ENCODE data around the gene MCCC1.

MCCC1 gene

DNA sequence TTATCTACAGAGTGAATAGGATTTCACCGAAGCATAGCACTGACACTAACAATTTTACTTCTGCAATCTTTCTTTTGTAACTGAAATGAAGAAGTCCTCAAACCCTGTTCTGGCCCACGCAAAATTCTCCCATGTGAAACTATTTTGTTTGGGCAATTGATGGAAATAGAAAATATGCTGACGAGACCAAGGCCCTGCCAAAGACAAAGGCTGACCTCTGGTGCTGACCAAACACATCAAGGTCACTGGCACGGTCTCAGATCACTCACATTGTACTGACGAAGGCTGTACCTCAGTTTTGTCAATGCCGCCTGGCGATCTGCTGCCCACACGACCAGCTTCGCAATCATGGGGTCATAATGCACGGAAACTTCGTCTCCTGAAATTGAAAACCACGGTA lies 60.5 kb downstream of the MCCC1 start:
- peaks cover 22% of the 10 kb centered on the region for H3K4me1 Mint-ChIP-seq
- no peak for ATAC-seq
- H3K36me3 Mint-ChIP-seq = peaks cover 61% of the 10 kb centered on the region

DNA sequence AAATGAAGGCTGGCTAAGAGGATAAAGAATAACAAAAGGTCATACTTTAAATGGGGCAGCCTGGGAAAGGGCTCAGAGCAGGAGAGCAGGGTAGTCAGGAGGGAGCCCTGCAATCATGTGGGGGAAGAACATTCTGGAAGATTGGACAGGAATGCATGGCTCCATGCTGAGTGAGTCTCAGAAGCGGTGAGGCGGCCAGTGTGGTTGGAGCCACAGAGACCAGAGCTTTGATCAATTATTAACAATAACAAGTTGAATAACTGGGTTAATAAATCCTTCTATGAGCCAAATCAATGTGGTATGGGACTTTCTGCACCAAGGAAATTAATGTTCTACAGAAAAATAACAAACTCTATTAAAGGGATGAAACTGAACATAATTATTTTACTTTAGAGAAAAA lies 61.1 kb downstream of the MCCC1 start:
- Mint-ChIP-seq H3K27ac (no peak overlapping the region), H3K36me3 (peaks cover 61% of the 10 kb centered on the region)

More for the DNA sequence above, 60.5 kb downstream of the MCCC1 start:
- H3K27me3 Mint-ChIP-seq = no peaks in the 10 kb centered on the region
- no peaks in the 10 kb centered on the region for H3K9me3 Mint-ChIP-seq
- H3K27ac Mint-ChIP-seq = no peak overlapping the region
- no peak overlapping the region for H3K4me3 Mint-ChIP-seq

DNA sequence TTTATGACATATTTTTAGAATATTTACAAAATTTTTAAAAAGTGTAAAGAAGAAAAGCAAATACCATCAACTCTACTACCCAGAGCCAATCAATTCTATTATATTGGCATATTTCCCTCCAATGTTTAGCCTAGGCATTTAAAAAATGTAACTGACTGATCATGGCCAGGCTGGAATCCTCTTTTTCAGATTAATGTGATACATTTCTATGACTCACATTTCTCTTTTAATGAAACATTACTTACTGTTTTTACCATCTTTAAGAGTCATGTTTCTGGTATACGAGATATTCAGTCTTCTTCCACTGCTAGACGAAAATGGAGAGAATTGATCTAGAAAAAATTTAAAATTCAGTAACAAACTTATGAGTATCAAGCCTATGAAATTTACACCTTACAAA lies 65.5 kb downstream of the MCCC1 start:
- Mint-ChIP-seq H3K27ac (no peak overlapping the region), H3K4me1 (peaks cover 3% of the 10 kb centered on the region), H3K4me3 (no peak overlapping the region), H3K36me3 (peaks cover 75% of the 10 kb centered on the region), H3K9me3 (no peaks in the 10 kb centered on the region), H3K27me3 (no peaks in the 10 kb centered on the region)
- no peak for ATAC-seq

More for the DNA sequence above, 61.1 kb downstream of the MCCC1 start:
- H3K9me3 Mint-ChIP-seq = no peaks in the 10 kb centered on the region
- H3K4me3 Mint-ChIP-seq = no peak overlapping the region
- no peaks in the 10 kb centered on the region for H3K27me3 Mint-ChIP-seq
- no peak for ATAC-seq
- H3K4me1 Mint-ChIP-seq = peaks cover 17% of the 10 kb centered on the region

DNA sequence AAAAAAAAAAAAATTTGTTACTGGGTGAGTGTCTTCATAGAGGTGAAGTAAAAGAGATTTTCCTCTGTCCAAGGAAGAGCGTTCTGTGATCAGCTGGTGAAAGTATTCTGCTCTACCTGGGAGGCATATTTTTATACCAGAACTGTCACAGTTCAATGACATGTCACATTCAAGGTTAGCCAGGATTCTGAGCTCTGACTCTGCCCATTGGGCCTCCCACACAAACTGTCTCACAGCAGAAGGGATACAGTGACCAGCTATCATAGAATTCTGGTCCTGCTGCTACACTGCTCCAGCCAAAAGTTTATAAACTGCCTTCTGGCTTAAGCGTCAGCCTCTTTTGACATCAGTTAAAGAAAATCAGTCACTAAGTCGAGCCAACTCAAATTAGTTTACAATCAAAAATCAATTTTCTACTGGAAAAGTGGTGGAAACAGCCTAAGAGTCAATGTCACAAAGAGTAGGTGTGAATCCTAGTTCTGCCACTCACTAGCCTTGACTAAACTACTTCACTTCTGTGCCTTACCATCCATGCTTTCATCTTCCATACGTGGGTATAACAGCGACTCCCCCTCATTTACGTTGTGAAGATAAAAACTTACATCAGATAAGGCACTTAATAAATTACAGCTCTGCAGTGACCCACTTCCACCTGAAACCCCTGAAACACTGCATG lies 66.3 kb downstream of the MCCC1 start:
- Mint-ChIP-seq H3K36me3 (peaks cover 77% of the 10 kb centered on the region), H3K4me1 (no peaks in the 10 kb centered on the region), H3K9me3 (peaks cover 3% of the 10 kb centered on the region), H3K4me3 (no peak overlapping the region), H3K27me3 (no peaks in the 10 kb centered on the region), H3K27ac (no peak overlapping the region)
- ATAC-seq = no peak

DNA sequence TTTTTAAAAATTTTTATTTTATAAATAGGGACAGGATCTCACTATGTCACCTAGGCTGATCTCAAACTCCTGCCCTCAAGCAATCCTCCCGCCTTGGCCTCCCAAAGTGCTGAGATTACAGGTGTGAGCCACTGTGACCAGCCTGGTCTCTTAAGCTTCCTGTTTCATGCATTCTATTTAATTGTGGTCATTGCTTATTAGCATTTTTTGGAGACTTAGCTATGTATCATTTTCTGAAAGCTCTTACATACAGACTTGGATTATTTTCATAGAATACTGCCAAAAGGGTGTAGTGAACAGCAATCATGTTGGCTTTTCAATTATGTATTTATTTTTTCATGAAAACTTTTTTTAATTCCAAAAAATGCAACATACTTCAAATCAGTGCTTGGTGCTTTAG lies 67.5 kb downstream of the MCCC1 start:
- no peak for ATAC-seq
- Mint-ChIP-seq H3K4me1 (no peaks in the 10 kb centered on the region), H3K9me3 (peaks cover 3% of the 10 kb centered on the region), H3K27ac (no peak overlapping the region), H3K27me3 (no peaks in the 10 kb centered on the region), H3K36me3 (peaks cover 77% of the 10 kb centered on the region), H3K4me3 (no peak overlapping the region)

DNA sequence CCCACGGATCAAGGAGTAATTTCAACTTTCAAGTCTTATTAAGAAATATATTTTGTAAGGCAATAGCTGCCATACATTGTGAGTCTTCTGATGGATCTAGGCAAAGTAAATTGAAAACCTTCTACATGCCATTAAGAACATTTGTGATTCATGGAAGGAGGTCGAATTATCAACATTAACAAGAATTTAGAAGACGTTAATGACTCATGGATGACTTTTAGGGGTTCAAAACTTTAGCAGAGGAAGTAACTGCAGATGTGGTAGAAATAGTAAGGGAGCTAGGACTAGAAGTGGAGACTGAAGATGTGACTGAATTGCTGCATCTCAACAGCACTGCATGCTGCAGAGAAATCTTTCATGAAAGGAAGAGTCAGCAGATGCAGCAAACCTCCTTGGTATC lies 70.9 kb downstream of the MCCC1 start:
- no peaks in the 10 kb centered on the region for H3K4me1 Mint-ChIP-seq

DNA sequence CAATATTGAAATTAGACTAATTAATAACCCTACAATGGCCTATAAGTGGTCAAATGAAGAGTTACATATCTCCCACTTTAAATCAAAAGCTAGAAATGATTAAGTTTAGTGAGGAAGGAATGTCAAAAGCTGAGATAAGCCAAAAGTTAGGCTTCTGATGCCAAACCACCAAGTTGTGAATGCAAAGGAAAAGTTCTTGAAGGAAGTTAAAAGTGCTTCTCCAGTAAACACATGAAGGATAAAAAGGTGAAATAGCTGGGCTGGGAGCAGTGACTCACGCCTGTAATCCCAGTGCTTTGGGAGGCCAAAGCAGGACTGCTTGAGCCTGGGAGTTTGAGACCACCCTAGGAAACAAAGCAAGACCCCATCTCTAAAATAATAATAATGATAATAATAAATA lies 72.0 kb downstream of the MCCC1 start:
- no peak overlapping the region for H3K27ac Mint-ChIP-seq
- peaks cover 68% of the 10 kb centered on the region for H3K36me3 Mint-ChIP-seq
- no peaks in the 10 kb centered on the region for H3K4me1 Mint-ChIP-seq
- no peak overlapping the region for H3K4me3 Mint-ChIP-seq
- H3K9me3 Mint-ChIP-seq = peaks cover 3% of the 10 kb centered on the region
- no peaks in the 10 kb centered on the region for H3K27me3 Mint-ChIP-seq
- no peak for ATAC-seq

More for the DNA sequence above, 70.9 kb downstream of the MCCC1 start:
- H3K27me3 Mint-ChIP-seq = no peaks in the 10 kb centered on the region
- peaks cover 73% of the 10 kb centered on the region for H3K36me3 Mint-ChIP-seq
- H3K27ac Mint-ChIP-seq = no peak overlapping the region
- H3K9me3 Mint-ChIP-seq = peaks cover 3% of the 10 kb centered on the region
- H3K4me3 Mint-ChIP-seq = no peak overlapping the region
- ATAC-seq = no peak

DNA sequence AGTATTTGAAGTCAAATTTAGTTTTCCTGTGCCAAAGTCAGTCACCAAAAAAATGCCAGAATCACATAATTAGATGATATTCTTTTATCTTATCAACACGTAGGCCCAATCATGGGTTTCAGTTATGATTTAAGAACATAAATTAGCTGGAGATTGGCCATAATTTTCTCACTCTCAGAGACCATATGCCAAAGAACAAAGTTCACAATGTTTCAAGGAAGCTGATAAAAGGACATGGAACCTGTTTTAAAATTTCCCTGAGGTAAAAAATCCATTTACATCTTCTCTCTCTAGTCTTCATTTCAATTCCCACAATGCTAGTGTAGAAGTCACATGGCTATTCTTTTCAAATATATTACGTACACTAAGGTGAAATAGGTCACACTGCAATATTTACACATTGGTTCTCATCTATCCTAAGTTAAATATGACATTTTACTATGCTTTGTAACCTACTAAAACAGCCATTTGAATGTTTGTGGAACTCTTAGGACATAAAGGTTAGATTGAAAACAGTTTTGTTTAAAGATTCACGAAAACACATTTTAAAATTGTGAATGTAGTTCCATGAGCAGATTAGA lies 76.3 kb downstream of the MCCC1 start:
- H3K27me3 Mint-ChIP-seq = no peaks in the 10 kb centered on the region
- no peak overlapping the region for H3K27ac Mint-ChIP-seq
- ATAC-seq = no peak
- no peaks in the 10 kb centered on the region for H3K9me3 Mint-ChIP-seq
- no peaks in the 10 kb centered on the region for H3K4me1 Mint-ChIP-seq
- H3K4me3 Mint-ChIP-seq = no peak overlapping the region
- peaks cover 67% of the 10 kb centered on the region for H3K36me3 Mint-ChIP-seq

DNA sequence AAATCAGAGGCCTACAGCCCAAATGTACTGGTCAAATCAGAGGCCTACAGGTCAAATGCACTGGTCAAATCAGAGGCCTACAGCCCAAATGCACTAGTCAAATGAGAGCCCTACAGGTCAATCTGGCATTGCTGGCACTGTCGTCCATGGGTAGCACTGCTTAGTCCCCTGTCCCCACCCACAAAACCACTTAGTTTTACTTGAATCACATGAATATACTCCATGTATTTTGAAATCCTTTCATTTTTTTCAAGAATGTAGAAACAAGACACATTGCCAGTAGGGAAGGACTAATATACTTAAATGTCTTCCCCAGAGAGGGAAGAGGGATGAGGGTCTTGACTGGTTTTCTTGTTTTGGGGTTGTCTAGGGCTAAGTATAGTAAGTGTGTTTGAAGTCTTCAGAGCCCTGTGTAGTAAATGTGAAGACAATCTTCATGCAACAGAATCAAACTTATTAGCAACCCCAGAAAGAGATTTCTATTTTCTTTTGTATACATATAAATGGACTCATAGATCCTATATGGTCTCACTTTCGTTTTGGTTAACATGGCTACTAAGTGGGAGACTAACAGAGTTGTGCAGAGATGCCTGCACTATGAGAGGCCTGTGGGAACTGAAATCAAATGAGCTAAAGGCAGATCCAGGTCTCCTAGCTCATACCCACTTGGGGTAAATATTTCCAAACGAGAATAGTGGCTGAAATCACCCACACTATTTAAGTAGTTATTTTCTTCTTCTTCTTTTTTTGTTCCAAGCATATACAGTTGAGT lies 80.7 kb downstream of the MCCC1 start:
- Mint-ChIP-seq H3K4me3 (no peak overlapping the region), H3K27me3 (no peaks in the 10 kb centered on the region), H3K4me1 (no peaks in the 10 kb centered on the region), H3K27ac (no peak overlapping the region), H3K9me3 (no peaks in the 10 kb centered on the region), H3K36me3 (peaks cover 53% of the 10 kb centered on the region)
- ATAC-seq = no peak

DNA sequence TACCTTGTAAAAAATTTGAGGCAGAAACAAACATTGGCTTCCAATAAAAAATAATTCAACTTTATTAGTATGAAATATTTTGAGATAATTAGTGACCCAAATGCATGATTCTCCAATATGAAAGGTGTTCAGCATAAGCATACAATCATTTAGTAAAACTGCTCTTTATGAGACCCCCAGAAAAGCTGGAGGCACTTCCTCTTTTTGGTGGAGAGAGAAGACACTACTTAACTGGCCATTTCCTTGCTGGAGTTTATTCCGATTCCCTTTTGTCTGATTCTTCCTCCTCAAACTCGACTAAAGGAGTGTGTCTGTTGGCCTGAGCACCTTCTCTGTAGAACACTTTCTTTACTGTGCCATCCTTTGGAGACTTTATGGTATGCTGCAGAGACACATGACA lies 84.1 kb downstream of the MCCC1 start:
- Mint-ChIP-seq H3K4me3 (no peak overlapping the region), H3K27ac (no peak overlapping the region), H3K36me3 (peaks cover 52% of the 10 kb centered on the region), H3K4me1 (no peaks in the 10 kb centered on the region), H3K9me3 (no peaks in the 10 kb centered on the region), H3K27me3 (no peaks in the 10 kb centered on the region)
- ATAC-seq = no peak

DNA sequence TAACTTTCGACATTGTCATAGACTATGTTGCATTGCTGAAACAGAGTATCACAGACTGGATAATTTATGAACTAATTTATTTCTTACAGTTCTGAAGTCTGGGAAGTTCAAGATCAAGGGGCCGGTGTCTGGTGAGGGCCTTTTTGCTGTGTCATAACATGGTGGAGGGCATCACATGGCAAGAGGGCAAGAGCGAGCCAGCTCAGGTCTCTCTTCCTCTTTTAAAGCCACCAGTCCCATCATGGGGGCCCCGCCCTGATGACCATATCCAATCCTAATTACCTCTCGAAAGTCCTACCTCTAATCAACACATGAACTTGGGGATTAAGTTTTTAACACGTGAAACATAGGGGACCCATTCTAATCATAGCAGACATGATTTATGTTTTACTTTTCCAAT lies 85.4 kb downstream of the MCCC1 start:
- H3K36me3 Mint-ChIP-seq = peaks cover 40% of the 10 kb centered on the region
- no peaks in the 10 kb centered on the region for H3K9me3 Mint-ChIP-seq
- H3K4me3 Mint-ChIP-seq = no peak overlapping the region
- H3K4me1 Mint-ChIP-seq = no peaks in the 10 kb centered on the region
- no peak for ATAC-seq
- no peaks in the 10 kb centered on the region for H3K27me3 Mint-ChIP-seq
- no peak overlapping the region for H3K27ac Mint-ChIP-seq

DNA sequence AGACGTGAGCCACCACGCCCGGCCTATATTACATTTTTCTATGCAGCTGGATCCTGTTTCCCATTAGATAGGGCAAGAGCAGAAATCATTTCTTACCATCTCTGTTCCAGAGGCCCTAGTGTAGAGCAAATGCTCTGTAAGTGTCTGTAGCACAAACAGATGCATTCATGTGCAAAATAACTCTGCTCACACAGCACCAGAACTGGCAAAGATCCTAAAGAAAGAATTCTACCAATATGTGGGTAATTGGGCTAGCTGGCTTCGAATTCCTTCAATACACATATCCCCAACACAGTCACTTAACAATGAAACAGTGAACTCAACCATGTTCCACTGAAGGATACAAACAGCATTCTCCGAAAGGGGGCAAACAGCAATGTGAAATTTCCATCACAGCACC lies 86.2 kb downstream of the MCCC1 start:
- no peaks in the 10 kb centered on the region for H3K9me3 Mint-ChIP-seq
- H3K4me3 Mint-ChIP-seq = no peak overlapping the region
- no peaks in the 10 kb centered on the region for H3K27me3 Mint-ChIP-seq

DNA sequence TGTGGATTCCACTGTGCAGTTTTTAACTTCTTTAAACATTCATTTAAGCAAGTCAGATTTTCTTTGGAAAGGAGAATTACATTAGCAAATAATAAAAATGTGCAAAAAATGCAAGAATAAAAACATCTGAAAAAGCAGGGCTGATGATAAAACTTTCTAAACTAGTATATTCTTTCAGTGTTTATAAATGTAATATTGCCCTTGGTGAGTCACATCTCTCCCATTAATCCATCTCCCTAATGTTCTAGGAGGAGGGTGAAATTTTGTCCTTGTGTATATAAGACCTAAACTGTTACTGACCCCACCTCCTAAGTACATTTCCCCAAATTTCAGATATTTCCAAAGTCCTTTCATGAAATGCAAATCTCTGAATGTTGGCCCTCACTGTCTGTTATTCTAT lies 90.5 kb downstream of the MCCC1 start:
- no peaks in the 10 kb centered on the region for H3K27me3 Mint-ChIP-seq
- H3K9me3 Mint-ChIP-seq = no peaks in the 10 kb centered on the region
- no peak for ATAC-seq

More for the DNA sequence above, 86.2 kb downstream of the MCCC1 start:
- Mint-ChIP-seq H3K4me1 (no peaks in the 10 kb centered on the region), H3K36me3 (peaks cover 34% of the 10 kb centered on the region), H3K27ac (no peak overlapping the region)
- ATAC-seq = no peak

DNA sequence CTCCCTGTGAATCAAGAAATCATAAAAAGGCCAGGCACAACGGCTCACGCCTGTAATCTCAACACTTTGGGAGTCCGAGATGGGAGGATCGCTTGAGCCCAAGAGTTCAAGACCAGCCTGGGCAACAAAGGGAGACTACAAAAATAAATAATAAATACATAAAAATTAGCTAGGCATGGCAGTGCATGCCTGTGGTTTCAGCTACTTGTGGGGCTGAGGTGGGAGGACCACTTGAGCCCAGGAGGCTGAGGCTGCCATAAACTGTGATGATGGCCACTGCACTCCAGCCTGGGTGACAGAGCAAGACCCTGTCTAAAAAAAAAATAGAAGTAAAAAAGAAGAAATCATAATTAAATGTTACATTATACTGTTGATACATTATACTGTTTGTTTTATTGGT lies 91.0 kb downstream of the MCCC1 start:
- Mint-ChIP-seq H3K36me3 (peaks cover 30% of the 10 kb centered on the region), H3K27me3 (no peaks in the 10 kb centered on the region), H3K4me3 (no peak overlapping the region), H3K9me3 (no peaks in the 10 kb centered on the region), H3K4me1 (no peaks in the 10 kb centered on the region), H3K27ac (no peak overlapping the region)
- ATAC-seq = no peak

More for the DNA sequence above, 90.5 kb downstream of the MCCC1 start:
- Mint-ChIP-seq H3K4me3 (no peak overlapping the region), H3K4me1 (no peaks in the 10 kb centered on the region), H3K36me3 (peaks cover 30% of the 10 kb centered on the region), H3K27ac (no peak overlapping the region)

DNA sequence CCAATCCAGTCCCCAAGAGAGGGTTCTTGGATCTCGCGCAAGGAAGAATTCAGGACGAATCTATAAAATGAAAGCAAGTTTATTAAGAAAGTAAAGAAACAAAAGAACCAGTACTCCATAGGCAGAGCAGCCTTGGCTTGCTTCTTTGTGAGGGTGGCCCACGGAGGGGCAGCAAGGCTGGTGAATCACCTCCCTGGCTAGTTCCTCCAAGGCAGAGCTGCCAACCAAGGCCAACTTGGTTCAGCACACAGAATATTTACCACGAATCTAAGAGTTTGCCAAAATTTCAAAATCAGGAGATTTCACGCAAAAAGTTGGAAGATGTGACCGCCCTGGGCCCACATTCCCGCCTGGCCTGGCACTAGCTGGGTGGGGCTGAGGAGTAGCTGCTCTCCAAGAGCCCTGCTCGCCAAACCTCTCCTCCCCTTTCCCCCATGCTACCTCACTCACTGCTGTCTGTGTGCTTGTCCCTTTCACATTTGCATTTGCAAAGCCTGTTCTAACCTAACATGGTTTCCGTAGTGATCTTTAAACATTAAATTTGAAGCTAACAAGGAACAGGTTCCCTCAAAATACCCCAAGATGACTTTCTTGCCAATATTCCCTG lies 92.8 kb downstream of the MCCC1 start:
- H3K4me3 Mint-ChIP-seq = no peak overlapping the region
- H3K27me3 Mint-ChIP-seq = no peaks in the 10 kb centered on the region
- no peak for ATAC-seq
- H3K4me1 Mint-ChIP-seq = no peaks in the 10 kb centered on the region
- H3K36me3 Mint-ChIP-seq = peaks cover 19% of the 10 kb centered on the region
- no peak overlapping the region for H3K27ac Mint-ChIP-seq
- no peaks in the 10 kb centered on the region for H3K9me3 Mint-ChIP-seq

Measured in stimulated activated memory B cell treated with anti-CD40 and anti-IgM and Interleukin-4, amounts not matched to agents 10 μg/mL and 1 μg/mL and 100 μg/mL, for 72 hours (primary cell).